OCI-LY7 (cell line): ENCODE data around the gene ATXN1. TPM values are rescaled to one million over a fixed set of nuclear protein-coding genes. Genes with fewer than 3 reads are reported as not detected.

Experiments used
- BruUV-seq: library from RNA; stranded (reverse); fragments of 400-500 nt; replicated peaks from 2 replicates; lab custom pipeline; 2021; lab: Mats Ljungman, UMichigan
- CTCF ChIA-PET: fragments of 300-600 bp; sonication (Branson Sonifier 250); formaldehyde crosslinking; loops from one replicate; lab custom pipeline; 2022; ENCODE audit warnings: antibody characterized with exemption; ENCODE audit not compliant: unreplicated experiment; lab: Charles Lee
- POLR2A ChIA-PET: fragments of 300-600 bp; sonication (Branson Sonifier 250); formaldehyde crosslinking; loops from one replicate; lab custom pipeline; 2022; ENCODE audit warnings: antibody characterized with exemption; lab: Charles Lee
- DNase-seq: peaks from one replicate; pipeline ENCODE4 v3.0.0-alpha.2; 2015; ENCODE audit warnings: low spot score
- H2AFZ ChIP-seq: fragments of 200-600 bp; sonication (generic), shearing (Covaris generic); 2 replicates; pipeline ENCODE4 v1.6.1; 2014; ENCODE audit warnings: mild to moderate bottlenecking, antibody characterized with exemption, low read length, moderate library complexity
- H3K27ac ChIP-seq: fragments of 200-600 bp; sonication (generic); 2 replicates; pipeline ENCODE4 v1.5.1; 2014; ENCODE audit warnings: mixed run types, low read depth, mild to moderate bottlenecking, moderate library complexity, low read length, inconsistent platforms; ENCODE audit not compliant: poor library complexity, severe bottlenecking
- H3K36me3 ChIP-seq: fragments of 200-600 bp; sonication (generic); 2 replicates; pipeline ENCODE4 v1.6.1; 2014; ENCODE audit warnings: mild to moderate bottlenecking, antibody characterized with exemption, low read length, moderate library complexity, mixed read lengths; ENCODE audit not compliant: insufficient read depth
- H3K4me1 ChIP-seq: fragments of 200-600 bp; sonication (generic); 2 replicates; pipeline ENCODE4 v1.5.1; 2014; ENCODE audit warnings: mild to moderate bottlenecking, low read length; ENCODE audit not compliant: insufficient read depth, poor library complexity, severe bottlenecking
- H3K4me2 ChIP-seq: fragments of 200-600 bp; sonication (generic); 2 replicates; pipeline ENCODE4 v1.6.1; 2014; ENCODE audit warnings: mild to moderate bottlenecking, low read length
- H3K4me3 ChIP-seq: fragments of 200-600 bp; sonication (generic); 2 replicates; pipeline ENCODE4 v1.5.1; 2014; ENCODE audit warnings: mild to moderate bottlenecking, low read depth, low read length; ENCODE audit not compliant: poor library complexity, severe bottlenecking
- H3K79me2 ChIP-seq: fragments of 200-600 bp; sonication (generic); 2 replicates; pipeline ENCODE4 v1.6.1; 2016; ENCODE audit warnings: low read depth, mild to moderate bottlenecking, low read length, moderate library complexity, mixed read lengths; ENCODE audit not compliant: insufficient read depth
- H3K9me2 ChIP-seq: fragments of 200-600 bp; sonication (generic); 2 replicates; pipeline ENCODE4 v1.6.1; 2016; ENCODE audit warnings: mild to moderate bottlenecking, low read length, mixed read lengths; ENCODE audit not compliant: insufficient read depth
- H3K9me3 ChIP-seq: fragments of 200-600 bp; sonication (generic); 2 replicates; pipeline ENCODE4 v1.6.1; 2014; ENCODE audit warnings: mild to moderate bottlenecking, mixed run types, low read length, mixed read lengths
- H4K20me1 ChIP-seq: fragments of 200-600 bp; sonication (generic); 2 replicates; pipeline ENCODE4 v1.6.1; 2014; ENCODE audit warnings: mild to moderate bottlenecking, antibody characterized with exemption, low read length, moderate library complexity, mixed read lengths; ENCODE audit not compliant: insufficient read depth
- EZH2phosphoT487 ChIP-seq: fragments of 200-600 bp; sonication (generic); IDR thresholded peaks from 2 replicates; pipeline ENCODE4 v1.6.1; 2018; ENCODE audit warnings: low read depth, borderline replicate concordance, mild to moderate bottlenecking, mixed run types, antibody characterized with exemption, low read length, moderate library complexity, mixed read lengths
- intact Hi-C: fragments of 100-400 bp; cut with micrococcal nuclease; formaldehyde crosslinking; loops from one replicate; pipeline ENCODE4 v1.10.0; 2022; ENCODE audit not compliant: unreplicated experiment
- total RNA-seq, 2 experiments: library from RNA; depleted of rRNA in 1 of 2; stranded (reverse); fragments of >200 nt in 1 of 2; shearing (Covaris generic) in 1 of 2; gene quantifications; 2 replicates each; pipeline ENCODE4 v1.2.3, GENCODE V29; 2014 to 2022
- TF ChIP-seq, protein P1 (sequence below): fragments of 200-600 bp; sonication (generic); conservative IDR thresholded peaks from 2 replicates; pipeline ENCODE4 v1.5.1; 2014; ENCODE audit warnings: mild to moderate bottlenecking, antibody characterized with exemption, low read length, moderate library complexity, mixed read lengths

The ATXN1 gene
- total RNA-seq, 2 experiments from 2014 or later: not detected

- H4K20me1 ChIP-seq: no peaks in the 10 kb centered on the region
- H3K36me3 ChIP-seq: no peaks in the 10 kb centered on the region
- no peaks in the 10 kb centered on the region for H3K4me1 ChIP-seq
- no peaks in the 10 kb centered on the region for H3K9me3 ChIP-seq
- no TSS peak for BruUV-seq
- no peak overlapping the region for H3K4me2 ChIP-seq
- ChIA-PET POLR2A (interaction anchor here (0.5 to 1.0 kb wide), 4 partner anchors 10 to 130 kb away, joined by 3 read pairs; no protein-coding TSS in a partner anchor), CTCF (no interaction called here)
- intact Hi-C loops: no loop called here
- no peak overlapping the region for H3K4me3 ChIP-seq
- no peak for DNase-seq
- no peak for TF ChIP-seq EZH2phosphoT487
- TF ChIP-seq, protein P1, sequence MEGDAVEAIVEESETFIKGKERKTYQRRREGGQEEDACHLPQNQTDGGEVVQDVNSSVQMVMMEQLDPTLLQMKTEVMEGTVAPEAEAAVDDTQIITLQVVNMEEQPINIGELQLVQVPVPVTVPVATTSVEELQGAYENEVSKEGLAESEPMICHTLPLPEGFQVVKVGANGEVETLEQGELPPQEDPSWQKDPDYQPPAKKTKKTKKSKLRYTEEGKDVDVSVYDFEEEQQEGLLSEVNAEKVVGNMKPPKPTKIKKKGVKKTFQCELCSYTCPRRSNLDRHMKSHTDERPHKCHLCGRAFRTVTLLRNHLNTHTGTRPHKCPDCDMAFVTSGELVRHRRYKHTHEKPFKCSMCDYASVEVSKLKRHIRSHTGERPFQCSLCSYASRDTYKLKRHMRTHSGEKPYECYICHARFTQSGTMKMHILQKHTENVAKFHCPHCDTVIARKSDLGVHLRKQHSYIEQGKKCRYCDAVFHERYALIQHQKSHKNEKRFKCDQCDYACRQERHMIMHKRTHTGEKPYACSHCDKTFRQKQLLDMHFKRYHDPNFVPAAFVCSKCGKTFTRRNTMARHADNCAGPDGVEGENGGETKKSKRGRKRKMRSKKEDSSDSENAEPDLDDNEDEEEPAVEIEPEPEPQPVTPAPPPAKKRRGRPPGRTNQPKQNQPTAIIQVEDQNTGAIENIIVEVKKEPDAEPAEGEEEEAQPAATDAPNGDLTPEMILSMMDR: no peak
- no peak overlapping the region for H2AFZ ChIP-seq
- H3K9me2 ChIP-seq: no peaks in the 10 kb centered on the region
- H3K79me2 ChIP-seq: no peaks in the 10 kb centered on the region
- no peak overlapping the region for H3K27ac ChIP-seq
Measured at GRCh38 chr6:16698162-16698533, 63.1 kb downstream of the ATXN1 start.

DNA sequence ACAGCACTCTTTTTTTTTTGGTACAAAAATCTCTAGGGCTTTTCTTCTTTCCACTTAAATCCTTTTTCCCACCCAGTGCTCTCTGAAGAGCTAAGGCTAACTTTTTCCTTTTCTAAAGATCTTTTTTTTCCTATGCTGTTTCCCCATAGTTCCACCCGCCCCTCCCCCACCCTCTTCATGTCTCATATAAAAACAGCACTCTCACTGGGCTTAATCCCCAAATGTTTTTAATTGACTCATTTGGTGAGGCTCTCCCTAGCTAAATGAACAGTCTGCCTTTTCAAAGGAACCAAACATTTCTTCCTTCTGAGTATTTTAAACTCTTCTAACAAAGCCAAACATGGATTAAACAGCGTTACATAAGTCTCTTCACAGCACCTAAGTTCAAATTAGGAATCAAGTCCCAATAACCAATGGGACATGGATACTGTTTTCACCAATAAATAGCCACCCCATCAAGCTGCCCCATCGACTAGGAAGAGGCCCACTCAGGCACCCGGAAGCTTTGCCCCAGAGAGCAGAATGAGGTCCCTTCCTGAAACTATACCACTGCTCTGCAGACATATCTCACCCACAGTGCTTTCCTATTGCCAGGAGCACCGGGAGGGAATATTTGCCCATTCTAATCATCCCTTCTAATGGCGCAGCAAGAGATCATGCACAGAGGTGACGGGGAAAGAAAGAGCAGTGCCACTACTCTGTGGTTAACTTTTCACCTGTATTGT lies 63.7 kb downstream of the ATXN1 start:
- CTCF ChIA-PET: no interaction called here
- no TSS peak for BruUV-seq
- no peaks in the 10 kb centered on the region for H3K9me3 ChIP-seq
- H3K79me2 ChIP-seq: no peaks in the 10 kb centered on the region
- H3K4me3 ChIP-seq: no peak overlapping the region
- no peak overlapping the region for H2AFZ ChIP-seq
- H4K20me1 ChIP-seq: no peaks in the 10 kb centered on the region
- no peak overlapping the region for H3K4me2 ChIP-seq
- POLR2A ChIA-PET: interaction anchor here (0.6 to 1.0 kb wide), 3 partner anchors 9 to 846 kb away, joined by 3 read pairs; no protein-coding TSS in a partner anchor
- no peaks in the 10 kb centered on the region for H3K36me3 ChIP-seq
- H3K9me2 ChIP-seq: no peaks in the 10 kb centered on the region
- TF ChIP-seq, protein P1: no peak
- no peak for TF ChIP-seq EZH2phosphoT487
- no peaks in the 10 kb centered on the region for H3K4me1 ChIP-seq
- intact Hi-C loops: no loop called here
- no peak for DNase-seq
- H3K27ac ChIP-seq: no peak overlapping the region

GRCh38 chr6:16696496-16696895 lies 64.8 kb downstream of the ATXN1 start:
- Histone ChIP-seq H3K27ac (no peak overlapping the region), H4K20me1 (no peaks in the 10 kb centered on the region), H3K4me3 (no peak overlapping the region), H2AFZ (no peak overlapping the region), H3K4me2 (no peak overlapping the region), H3K79me2 (no peaks in the 10 kb centered on the region), H3K9me3 (no peaks in the 10 kb centered on the region), H3K4me1 (no peaks in the 10 kb centered on the region), H3K9me2 (no peaks in the 10 kb centered on the region), H3K36me3 (no peaks in the 10 kb centered on the region)
- no peak for DNase-seq
- TF ChIP-seq, protein P1: no peak
- no peak for TF ChIP-seq EZH2phosphoT487
- intact Hi-C loops: no loop called here
- BruUV-seq: no TSS peak
- ChIA-PET CTCF (no interaction called here), POLR2A (no interaction called here)
